Urothelium cell line (cell line): Measurements from ENCODE around the gene NECTIN1.
"Not testable (repeated sequence)": the region's sequence is repeated elsewhere in the genome, so short reads cannot be mapped to it uniquely, and the experiment has no call there.

Experiments used
- DNase-seq: peaks from one replicate; pipeline ENCODE4 v3.0.0; 2011; ENCODE audit warnings: low spot score, mixed read lengths
- FAIRE-seq: peaks from 2 replicates; lab custom pipeline; 2011; peaks lifted over from hg19 to GRCh38; lab: Jason Lieb, UNC

Gene NECTIN1

DNA sequence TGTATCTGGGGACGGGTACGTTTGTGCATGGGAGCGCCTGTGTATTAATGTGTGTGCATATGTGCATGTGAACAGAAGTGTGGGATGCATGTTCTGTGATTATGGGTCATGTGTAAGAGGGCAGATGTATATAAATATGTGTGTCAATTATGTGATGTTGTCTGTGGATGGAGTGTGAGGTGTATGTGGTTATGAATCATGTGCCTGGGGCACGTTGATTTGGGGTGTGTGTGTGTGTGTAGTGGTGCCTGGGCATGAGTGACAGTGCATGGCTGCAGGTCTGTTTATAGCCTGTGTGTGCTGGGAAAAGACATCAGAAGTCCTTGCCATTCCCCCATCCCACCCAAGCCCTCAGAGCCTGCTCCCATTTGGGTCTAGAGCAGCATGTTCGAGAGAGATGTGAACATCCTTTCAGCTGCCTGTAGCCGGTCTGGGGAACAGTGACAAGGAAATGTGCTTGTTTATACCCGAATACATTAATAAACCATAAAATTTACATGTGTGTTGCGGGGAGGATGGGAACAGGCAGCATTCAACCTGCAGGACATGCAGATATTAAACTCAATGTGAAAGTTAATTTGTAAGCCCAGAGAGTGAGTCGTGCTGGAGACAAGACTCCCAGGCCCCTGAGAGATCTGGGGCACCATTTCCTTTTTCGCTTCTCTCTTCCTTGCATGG lies 129.0 kb downstream of the NECTIN1 start:
- FAIRE-seq = no peak
- DNase-seq = no peak

DNA sequence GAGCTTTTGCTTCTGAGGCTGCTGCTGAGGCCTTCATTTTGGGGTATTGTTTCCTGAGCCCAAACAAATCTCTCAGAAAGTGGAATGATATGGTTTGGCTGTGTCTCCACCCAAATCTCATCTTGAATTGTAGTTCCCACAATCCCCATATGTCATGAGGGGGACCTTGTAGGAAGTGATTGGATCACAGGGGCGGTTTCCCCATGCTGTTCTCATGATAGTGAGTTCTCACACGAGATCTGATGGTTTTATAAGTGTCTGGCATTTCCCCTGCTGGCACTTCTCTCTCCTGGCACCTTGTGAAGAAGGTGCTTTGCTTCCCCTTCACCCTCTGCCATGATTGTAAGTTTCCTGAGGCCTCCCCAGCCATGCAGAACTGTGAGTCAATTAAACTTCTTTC lies 133.1 kb downstream of the NECTIN1 start:
- not testable (repeated sequence) for FAIRE-seq, DNase-seq

DNA sequence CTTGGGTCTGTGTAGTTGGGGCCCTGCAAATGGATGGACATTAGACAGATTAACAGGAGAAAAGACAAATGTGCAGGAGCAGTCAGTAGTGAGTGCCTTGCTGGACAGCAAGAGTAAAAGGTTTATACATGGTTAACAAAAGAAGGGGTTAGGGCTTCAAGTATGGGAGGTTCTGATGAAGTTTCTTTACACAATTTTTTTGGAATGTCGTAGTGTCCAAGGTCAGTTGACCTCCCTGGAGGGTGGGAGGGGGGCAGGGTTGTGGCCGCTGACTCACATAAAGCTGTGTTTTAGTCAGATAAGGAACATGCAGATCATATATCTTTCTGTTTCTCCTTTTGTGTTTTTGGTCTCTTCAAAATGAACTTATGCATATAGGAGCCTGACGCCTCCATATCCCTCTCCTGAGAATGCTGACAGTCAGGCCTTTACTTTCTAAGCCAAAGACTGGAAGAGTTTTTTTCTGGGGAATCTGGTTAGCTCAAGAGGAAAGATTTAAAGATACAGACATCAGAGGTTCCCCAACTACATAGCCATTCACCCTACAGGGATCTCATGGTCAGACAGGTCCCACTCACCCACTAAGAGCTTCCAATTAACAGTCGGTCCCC lies 134.3 kb downstream of the NECTIN1 start:
- no peak for FAIRE-seq
- no peak for DNase-seq

DNA sequence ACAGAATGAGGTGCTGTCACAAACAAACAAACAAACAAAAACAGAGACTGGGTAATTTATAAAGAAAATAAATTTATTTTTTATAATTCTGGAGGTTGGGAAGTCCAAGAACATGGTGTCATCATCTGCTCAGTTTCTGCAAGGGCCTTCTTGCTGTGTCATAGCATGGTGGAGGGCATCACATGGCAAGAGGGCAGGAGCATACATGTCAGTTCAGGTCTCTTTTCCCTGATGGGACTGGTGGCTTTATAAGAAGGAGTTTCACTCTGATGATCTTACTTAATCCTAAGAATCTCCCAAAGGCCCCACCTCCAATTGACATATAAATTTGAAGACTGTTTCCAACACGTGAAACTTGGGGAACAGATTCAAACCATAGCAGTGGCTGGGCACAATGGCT lies 135.7 kb downstream of the NECTIN1 start:
- no peak for DNase-seq
- no peak for FAIRE-seq

DNA sequence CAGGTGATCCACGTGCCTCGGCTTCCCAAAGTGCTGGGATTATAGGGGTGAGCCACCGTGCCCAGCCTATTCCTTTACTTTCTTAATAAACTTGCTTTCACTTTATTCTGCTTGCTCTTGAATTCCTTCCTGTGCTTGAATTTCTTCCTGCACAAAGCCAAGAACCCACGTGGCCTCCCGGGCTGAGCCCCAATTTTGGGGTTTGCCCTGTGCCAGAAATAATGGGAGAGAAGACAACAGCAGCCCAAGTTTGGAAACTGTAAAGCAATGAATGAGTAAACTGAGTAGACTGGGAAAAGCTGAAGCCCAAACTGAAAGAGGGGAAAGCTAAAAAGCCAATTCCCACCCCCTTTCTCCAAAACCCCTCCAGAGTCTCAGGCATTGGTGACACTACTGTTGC lies 136.4 kb downstream of the NECTIN1 start:
- no peak for FAIRE-seq
- no peak for DNase-seq

DNA sequence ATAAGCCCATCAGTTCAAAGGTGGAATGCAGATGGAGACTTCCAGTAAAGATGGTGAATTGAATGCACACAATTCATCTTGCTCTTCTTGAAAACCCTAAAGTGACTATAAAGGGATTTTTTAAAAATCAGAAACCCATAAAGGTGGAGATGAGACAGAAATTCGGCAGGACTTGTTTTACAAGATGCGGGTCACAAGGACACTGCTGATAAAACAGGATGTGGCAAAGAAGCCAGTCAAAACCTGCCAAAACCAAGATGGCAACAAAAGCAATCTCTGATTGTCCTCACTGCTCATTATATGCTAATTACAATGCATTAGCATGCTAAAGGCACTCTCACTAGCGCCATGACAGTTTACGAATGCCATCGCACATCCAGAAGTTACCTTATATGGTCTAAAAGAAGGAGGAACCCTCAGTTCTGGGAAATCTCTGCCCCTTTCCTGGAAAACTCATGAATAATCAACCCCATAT lies 137.1 kb downstream of the NECTIN1 start:
- FAIRE-seq = no peak

DNA sequence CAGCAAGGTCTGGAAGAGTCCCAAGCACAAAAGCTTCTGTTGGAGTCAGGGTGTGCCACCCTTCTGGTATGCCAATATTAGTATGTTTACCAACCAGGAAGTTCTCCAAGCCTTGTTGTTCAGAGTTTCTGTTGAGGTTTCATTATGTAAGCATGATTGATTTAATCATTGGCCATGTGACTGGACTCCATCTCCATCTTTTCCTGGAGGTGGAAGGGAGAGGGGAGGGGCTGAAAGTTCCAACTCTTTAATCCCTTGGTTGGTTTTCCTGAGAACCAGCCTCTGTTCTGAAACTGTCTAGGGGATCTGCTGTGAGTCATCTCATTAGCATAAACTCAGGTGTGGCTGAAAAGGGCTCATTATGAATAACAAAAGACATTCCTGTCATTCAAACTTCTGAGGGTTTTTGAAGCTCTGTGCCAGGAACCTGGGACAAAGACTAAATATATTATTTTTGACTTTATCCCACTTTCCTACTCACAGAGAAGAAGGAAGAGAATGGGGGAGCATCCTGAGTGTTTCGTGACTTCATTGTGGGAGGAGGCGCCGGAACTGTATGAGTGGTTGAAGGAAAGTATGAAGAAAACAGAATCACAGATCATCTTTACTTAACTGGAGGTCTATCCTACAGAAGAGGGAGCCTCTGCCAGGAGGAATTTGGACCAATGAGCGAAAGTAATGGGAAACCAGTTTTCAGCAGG lies 138.2 kb downstream of the NECTIN1 start:
- DNase-seq (no peak), FAIRE-seq (no peak)

More for the DNA sequence above, 137.1 kb downstream of the NECTIN1 start:
- DNase-seq = no peak

DNA sequence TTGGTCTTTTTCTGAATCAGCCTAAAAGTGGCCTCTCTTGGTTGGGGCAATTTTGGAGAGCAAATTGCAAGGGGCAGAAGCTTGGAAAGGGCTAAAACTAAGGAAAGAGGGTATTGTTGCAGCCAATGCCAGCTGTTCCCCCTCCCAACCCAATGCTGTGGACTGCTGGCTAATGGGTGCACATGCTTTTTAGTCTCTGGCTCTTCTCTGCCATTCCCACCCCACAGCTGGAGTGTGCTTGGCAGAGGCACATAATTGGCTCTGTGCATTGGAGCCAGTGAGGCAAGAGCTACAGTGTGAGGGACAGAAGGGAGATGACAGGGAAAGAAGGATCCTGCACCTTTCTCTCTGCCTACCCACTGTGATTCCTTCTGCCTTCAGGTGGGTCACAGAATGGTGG lies 140.0 kb downstream of the NECTIN1 start:
- DNase-seq (no peak), FAIRE-seq (no peak)
